Progenitor cell of endocrine pancreas (in vitro differentiated cells): ENCODE measurements around the gene SPNS2. TPM values are rescaled to one million over a fixed set of nuclear protein-coding genes. Genes with fewer than 3 reads are reported as not detected.
A peak's percentile ranks its signal among the peaks of the same experiment; 100 is the strongest.

Source experiments
- DNase-seq: peaks from one replicate; pipeline ENCODE4 v3.0.0; 2021; ENCODE audit warnings: low spot score; ENCODE audit not compliant: unreplicated experiment
- H3K27ac Mint-ChIP-seq: 2 replicates; pipeline ENCODE4 v1.8.0; 2021; ENCODE audit warnings: mild to moderate bottlenecking, moderate library complexity, mixed read lengths
- H3K27me3 Mint-ChIP-seq: 2 replicates; pipeline ENCODE4 v1.8.0; 2021; ENCODE audit warnings: mixed read lengths
- H3K36me3 Mint-ChIP-seq: 2 replicates; pipeline ENCODE4 v1.8.0; 2022; ENCODE audit warnings: mixed read lengths; ENCODE audit not compliant: insufficient read depth
- H3K4me1 Mint-ChIP-seq: 2 replicates; pipeline ENCODE4 v1.8.0; 2021; ENCODE audit warnings: low read depth, mixed read lengths
- H3K4me3 Mint-ChIP-seq: 2 replicates; pipeline ENCODE4 v1.8.0; 2021; ENCODE audit warnings: low read depth, mild to moderate bottlenecking, moderate library complexity, mixed read lengths
- H3K9me3 Mint-ChIP-seq: 2 replicates; pipeline ENCODE4 v1.8.0; 2021; ENCODE audit warnings: low read depth, mixed read lengths
- total RNA-seq: library from RNA; stranded (reverse); gene quantifications from 2 replicates; pipeline ENCODE4 v1.2.1, GENCODE V29; 2021
- TF ChIP-seq, protein P1 (sequence below): fragments of 200-600 bp; sonication (generic); IDR thresholded peaks from one replicate; pipeline ENCODE4 v1.5.0; 2021; ENCODE audit warnings: antibody characterized with exemption, mild to moderate bottlenecking; ENCODE audit not compliant: unreplicated experiment

SPNS2 gene
- total RNA-seq, 1 donor from 2014 or later = 0.60 TPM

DNA sequence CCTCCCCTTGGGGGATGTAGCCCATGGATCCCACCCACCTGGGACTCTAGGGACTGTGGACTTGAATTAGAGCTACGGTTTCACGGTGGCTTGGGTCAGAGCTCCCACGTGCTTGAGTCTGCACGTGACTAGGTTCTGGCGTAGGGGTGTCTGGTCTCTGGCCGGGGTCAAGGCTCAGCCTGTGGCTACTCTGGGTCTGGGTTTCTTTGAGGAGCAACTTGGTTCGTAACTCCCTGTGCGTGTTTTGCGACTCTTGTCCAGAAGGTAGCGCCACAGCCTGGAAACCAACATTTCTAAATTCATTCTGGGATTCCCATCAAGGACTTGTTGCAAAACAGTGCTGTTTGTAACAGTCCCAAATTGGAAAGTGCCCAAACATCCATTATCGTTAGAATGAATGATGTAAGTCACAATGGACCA is 62.2 kb downstream of the SPNS2 start:
- DNase-seq = no peak
- Mint-ChIP-seq H3K4me1 (peaks cover 7% of the 10 kb centered on the region), H3K27me3 (peaks cover 14% of the 10 kb centered on the region), H3K27ac (no peak overlapping the region), H3K36me3 (no peaks in the 10 kb centered on the region), H3K4me3 (no peak overlapping the region), H3K9me3 (no peaks in the 10 kb centered on the region)
- TF ChIP-seq, protein P1, sequence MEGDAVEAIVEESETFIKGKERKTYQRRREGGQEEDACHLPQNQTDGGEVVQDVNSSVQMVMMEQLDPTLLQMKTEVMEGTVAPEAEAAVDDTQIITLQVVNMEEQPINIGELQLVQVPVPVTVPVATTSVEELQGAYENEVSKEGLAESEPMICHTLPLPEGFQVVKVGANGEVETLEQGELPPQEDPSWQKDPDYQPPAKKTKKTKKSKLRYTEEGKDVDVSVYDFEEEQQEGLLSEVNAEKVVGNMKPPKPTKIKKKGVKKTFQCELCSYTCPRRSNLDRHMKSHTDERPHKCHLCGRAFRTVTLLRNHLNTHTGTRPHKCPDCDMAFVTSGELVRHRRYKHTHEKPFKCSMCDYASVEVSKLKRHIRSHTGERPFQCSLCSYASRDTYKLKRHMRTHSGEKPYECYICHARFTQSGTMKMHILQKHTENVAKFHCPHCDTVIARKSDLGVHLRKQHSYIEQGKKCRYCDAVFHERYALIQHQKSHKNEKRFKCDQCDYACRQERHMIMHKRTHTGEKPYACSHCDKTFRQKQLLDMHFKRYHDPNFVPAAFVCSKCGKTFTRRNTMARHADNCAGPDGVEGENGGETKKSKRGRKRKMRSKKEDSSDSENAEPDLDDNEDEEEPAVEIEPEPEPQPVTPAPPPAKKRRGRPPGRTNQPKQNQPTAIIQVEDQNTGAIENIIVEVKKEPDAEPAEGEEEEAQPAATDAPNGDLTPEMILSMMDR = peak; percentile 18

DNA sequence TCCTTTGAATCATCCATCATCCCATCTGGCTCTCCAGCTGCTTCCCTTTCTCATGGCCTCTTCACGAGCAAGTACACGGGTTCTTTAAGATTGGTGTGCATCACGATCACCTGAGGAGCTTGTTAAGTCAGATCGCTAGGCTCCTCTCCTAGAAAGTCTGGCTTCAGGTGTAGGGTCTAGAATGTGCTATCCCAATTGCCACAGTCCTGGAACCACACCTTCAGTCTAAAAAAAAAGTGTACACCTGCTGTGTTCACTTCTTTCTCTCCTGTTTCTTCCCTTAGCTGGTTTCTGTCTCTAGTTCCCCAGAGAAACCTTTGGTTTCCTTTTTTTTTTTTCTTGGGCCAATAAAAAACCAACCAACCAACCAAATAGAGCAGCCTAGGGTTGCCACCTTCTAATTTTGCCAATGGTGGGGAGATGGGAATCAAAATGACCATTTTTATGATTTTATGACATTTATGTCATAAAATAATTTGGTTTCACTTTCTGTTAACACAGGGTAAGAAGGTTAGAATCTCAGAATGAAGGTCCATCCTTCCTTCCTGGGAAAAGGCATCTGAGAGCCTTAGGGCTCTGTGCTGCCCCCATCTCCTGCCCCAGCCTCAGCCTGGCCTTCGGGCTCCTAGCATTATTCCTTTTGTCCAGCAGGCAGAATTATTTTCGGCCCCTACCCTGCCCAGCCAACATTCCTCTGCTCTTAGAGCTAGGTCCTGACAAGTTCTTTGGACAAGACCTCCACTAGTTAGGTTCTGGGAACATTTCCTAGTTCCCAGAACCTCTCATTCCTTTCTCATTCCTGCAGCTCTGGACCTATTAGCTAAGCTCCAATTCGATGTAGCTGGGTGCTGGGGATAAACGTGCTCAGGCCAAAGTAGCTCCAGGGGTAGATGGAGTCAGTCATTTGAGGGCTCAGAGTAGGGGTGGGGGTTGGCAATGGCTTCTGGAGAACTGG is 63.6 kb downstream of the SPNS2 start:
- Mint-ChIP-seq H3K9me3 (no peaks in the 10 kb centered on the region), H3K4me3 (no peak overlapping the region), H3K27ac (no peak overlapping the region), H3K27me3 (peaks cover 16% of the 10 kb centered on the region), H3K4me1 (peaks cover 8% of the 10 kb centered on the region), H3K36me3 (no peaks in the 10 kb centered on the region)
- no peak for DNase-seq
- TF ChIP-seq, protein P1 = no peak

DNA sequence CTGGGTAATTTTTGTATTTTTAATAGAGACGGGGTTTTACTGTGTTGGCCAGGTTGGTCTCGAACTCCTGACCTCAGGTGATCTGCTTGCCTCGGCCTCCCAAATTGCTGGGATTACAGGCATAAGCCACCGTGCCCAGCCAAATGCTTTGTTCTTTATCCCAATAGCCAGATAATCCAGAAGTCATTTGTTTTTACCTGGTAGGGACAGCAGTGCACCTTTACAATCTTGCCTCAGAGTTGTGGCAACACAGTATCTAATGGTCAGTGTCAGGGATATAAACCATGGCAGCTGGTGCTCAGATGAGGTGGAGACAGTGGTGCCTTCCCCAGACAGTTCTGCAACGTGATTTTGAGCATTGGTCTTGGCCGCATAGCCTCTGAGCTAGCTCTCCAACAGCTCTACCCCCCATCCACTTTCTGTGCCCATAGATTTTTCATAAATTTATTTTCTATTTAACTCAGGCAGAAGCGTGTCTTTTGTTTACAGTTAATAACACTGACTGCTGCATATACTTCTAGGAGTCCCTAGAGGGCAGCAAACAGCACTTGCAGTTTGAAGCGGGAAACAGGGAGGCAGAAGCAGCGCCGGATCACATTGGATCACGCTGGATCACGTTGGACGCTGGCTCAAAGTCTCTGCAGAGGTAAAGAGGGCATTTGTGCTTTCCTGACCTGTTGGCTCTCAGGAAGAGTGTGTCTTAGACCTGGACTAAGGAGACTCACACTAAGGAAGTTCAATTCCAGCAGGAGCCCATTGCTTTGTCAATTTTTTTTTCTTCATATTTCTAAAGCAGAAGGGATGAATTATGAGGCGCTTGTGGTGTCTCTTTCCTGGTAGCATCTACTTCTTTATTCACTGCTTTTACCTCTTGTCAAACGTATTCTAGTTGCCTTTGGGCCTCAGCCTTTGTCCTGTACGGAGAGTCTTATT is 66.8 kb downstream of the SPNS2 start:
- Mint-ChIP-seq H3K36me3 (no peaks in the 10 kb centered on the region), H3K9me3 (no peaks in the 10 kb centered on the region), H3K4me3 (no peak overlapping the region), H3K27ac (no peak overlapping the region), H3K4me1 (peaks cover 9% of the 10 kb centered on the region), H3K27me3 (peaks cover 16% of the 10 kb centered on the region)
- TF ChIP-seq, protein P1 = peak; percentile 86
- DNase-seq = peak; percentile 29

DNA sequence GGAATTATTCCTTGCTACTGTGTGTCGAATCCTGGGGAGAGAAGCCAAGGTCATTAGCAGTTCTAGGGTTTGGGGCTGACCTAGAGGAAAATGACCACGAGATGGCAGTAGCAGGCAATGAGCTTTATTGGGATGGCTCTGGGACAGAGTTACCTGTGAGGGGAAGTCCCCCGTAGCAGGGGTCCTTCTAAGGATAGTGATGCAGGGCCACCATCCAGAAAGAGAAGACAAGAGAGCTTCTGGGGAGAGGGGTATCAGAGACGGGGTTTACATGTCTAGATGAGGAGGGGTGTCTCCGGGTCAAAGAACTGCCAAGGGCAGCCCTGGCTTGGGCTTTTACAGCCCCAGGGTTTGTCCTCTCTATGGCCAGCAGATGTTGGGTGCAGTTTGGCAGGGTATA is 68.1 kb downstream of the SPNS2 start:
- TF ChIP-seq, protein P1 = peak; percentile 75
- peaks cover 9% of the 10 kb centered on the region for H3K4me1 Mint-ChIP-seq
- no peaks in the 10 kb centered on the region for H3K9me3 Mint-ChIP-seq
- H3K4me3 Mint-ChIP-seq = no peak overlapping the region
- DNase-seq = peak; percentile 67
- no peaks in the 10 kb centered on the region for H3K36me3 Mint-ChIP-seq
- H3K27me3 Mint-ChIP-seq = peaks cover 12% of the 10 kb centered on the region
- H3K27ac Mint-ChIP-seq = no peak overlapping the region

DNA sequence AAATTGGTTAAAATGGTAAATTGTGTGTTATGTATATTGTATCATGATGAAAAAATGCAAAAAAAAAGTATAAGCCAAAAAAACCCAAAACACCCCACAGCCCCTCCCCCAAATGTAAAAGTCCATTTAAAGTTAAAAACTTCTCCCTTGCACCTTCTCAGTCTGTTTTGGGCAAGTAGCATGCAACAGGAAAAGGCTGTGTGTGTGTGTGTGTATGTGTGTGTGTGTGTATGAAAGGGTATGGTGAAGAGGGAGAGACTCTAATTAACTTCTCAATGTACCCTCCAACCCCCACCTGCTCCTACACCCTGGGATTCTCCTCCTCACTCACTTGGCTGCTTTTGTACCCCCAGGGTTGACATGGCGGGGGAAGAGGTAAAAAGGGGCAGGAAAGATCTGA is 70.9 kb downstream of the SPNS2 start:
- H3K4me1 Mint-ChIP-seq = peaks cover 9% of the 10 kb centered on the region
- H3K27me3 Mint-ChIP-seq = peaks cover 3% of the 10 kb centered on the region
- H3K36me3 Mint-ChIP-seq = no peaks in the 10 kb centered on the region
- no peak overlapping the region for H3K4me3 Mint-ChIP-seq
- TF ChIP-seq, protein P1 = no peak
- no peak overlapping the region for H3K27ac Mint-ChIP-seq
- DNase-seq = no peak
- no peaks in the 10 kb centered on the region for H3K9me3 Mint-ChIP-seq
